Esophagus squamous epithelium (tissue), 5 donors: ENCODE measurements around the gene MYLK3. TPM values are rescaled to one million over a fixed set of nuclear protein-coding genes. Genes with fewer than 3 reads are reported as not detected.
A peak's percentile ranks its signal among the peaks of the same experiment; 100 is the strongest.

Source experiments
- DNase-seq: peaks from one replicate; lab custom pipeline; 2025; lab: John Stamatoyannopoulos, UW
- H3K27ac ChIP-seq, 4 donors: fragments of 200-600 bp; sonication (generic); one replicate each; pipeline ENCODE4 v1.5.1; 2016 to 2019; ENCODE audit warnings: mild to moderate bottlenecking in 1 of 4
- H3K27me3 ChIP-seq, 4 donors: fragments of 200-600 bp; sonication (generic); 1 replicate in 3 of 4; 2 replicates in 1 of 4; pipeline versions ENCODE4 v1.5.1 to v1.6.0; 2017 to 2021; ENCODE audit warnings: antibody characterized with exemption in 1 of 4
- H3K36me3 ChIP-seq, 3 donors: fragments of 200-600 bp; sonication (generic); one replicate each; pipeline ENCODE4 v1.5.1; 2016 to 2019
- H3K4me1 ChIP-seq, 3 donors: fragments of 200-600 bp; sonication (generic); one replicate each; pipeline ENCODE4 v1.5.1; 2017 to 2019
- H3K4me3 ChIP-seq, 4 donors: fragments of 200-600 bp; sonication (generic); 1 replicate in 3 of 4; 2 replicates in 1 of 4; pipeline ENCODE4 v1.5.1; 2016 to 2019; ENCODE audit warnings: mild to moderate bottlenecking in 2 of 4, moderate library complexity in 1 of 4
- H3K9me3 ChIP-seq, 3 donors: fragments of 200-600 bp; sonication (generic); one replicate each; pipeline ENCODE4 v1.5.1; 2016 to 2019
- POLR2A ChIP-seq, 4 donors: fragments of 450-650 bp; IDR thresholded peaks; one replicate each; pipeline ENCODE4 v1.6.1; 2017; ENCODE audit warnings: antibody characterized with exemption in 4 of 4, mild to moderate bottlenecking in 4 of 4, moderate library complexity in 3 of 4
- WGBS, 2 donors: methylation state at CpG; one replicate each; pipeline ENCODE4 v1.1.5; 2018; 5-methylcytosine and 5-hydroxymethylcytosine counted together
- intact Hi-C: fragments of 100-400 bp; cut with DNase I; formaldehyde crosslinking; loops from one replicate; pipeline ENCODE4 v1.15.0; 2022
- total RNA-seq, 4 donors: library from RNA; depleted of rRNA; stranded (reverse); fragments of >200 nt; gene quantifications; one replicate each; pipeline ENCODE4 v1.1.0, GENCODE V29; 2016
- TF ChIP-seq, protein P1 (sequence below), 6 experiments: fragments of 450-650 bp in 4 of 6; fragments of 200-600 bp in 2 of 6; sonication (generic) in 2 of 6; IDR thresholded peaks; one replicate each; pipeline ENCODE4 v1.5.1; 2016 to 2019; ENCODE audit warnings: antibody characterized with exemption in 6 of 6, mild to moderate bottlenecking in 4 of 6, moderate library complexity in 4 of 6
- donor health status: DM: yes; HTN: yes; CAD: no.

MYLK3 gene
- total RNA-seq, 4 donors from 2014 or later, result 0.03 to 0.19 (median 0.08) TPM; not detected in 1

- peaks cover 7 to 45% (median 23%) of the 10 kb centered on the region in 3 donors for H3K4me1 ChIP-seq
- no peak for DNase-seq
- WGBS, 2 donors, result 17 to 20% methylated on average over 20 to 21 of the region's 21 CpGs
- peak overlapping the region; percentile 93 to 98 (median 96) for H3K27ac ChIP-seq
- H3K36me3 ChIP-seq, result no peaks in the 10 kb centered on the region
- no peaks in the 10 kb centered on the region for H3K9me3 ChIP-seq
- intact Hi-C loops, result no loop called here
- H3K4me3 ChIP-seq, result peak overlapping the region; percentile 83 to 94 (median 88)
- no peak for TF ChIP-seq POLR2A (IDR thresholded peaks at IDR 0.05)
- TF ChIP-seq, protein P1, sequence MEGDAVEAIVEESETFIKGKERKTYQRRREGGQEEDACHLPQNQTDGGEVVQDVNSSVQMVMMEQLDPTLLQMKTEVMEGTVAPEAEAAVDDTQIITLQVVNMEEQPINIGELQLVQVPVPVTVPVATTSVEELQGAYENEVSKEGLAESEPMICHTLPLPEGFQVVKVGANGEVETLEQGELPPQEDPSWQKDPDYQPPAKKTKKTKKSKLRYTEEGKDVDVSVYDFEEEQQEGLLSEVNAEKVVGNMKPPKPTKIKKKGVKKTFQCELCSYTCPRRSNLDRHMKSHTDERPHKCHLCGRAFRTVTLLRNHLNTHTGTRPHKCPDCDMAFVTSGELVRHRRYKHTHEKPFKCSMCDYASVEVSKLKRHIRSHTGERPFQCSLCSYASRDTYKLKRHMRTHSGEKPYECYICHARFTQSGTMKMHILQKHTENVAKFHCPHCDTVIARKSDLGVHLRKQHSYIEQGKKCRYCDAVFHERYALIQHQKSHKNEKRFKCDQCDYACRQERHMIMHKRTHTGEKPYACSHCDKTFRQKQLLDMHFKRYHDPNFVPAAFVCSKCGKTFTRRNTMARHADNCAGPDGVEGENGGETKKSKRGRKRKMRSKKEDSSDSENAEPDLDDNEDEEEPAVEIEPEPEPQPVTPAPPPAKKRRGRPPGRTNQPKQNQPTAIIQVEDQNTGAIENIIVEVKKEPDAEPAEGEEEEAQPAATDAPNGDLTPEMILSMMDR (IDR thresholded peaks at IDR 0.05), result no peak
- H3K27me3 ChIP-seq, result no peaks in the 10 kb centered on the region
These were observed 57.6 kb downstream of the MYLK3 start for GRCh38 chr16:46690281-46691178.

GRCh38 chr16:46689365-46690280, 58.5 kb downstream of the MYLK3 start, which contains the start of gene ORC6:
TSS of gene ORC6 (plus strand) at chr16:46689659. CDS start at chr16:46689706, 47 bp downstream.
- H3K4me1 ChIP-seq, result peaks cover 7 to 52% (median 23%) of the 10 kb centered on the region in 3 donors
- H3K27ac ChIP-seq, result peak within 1 kb of the TSS; percentile 93 to 98 (median 96)
- intact Hi-C loops, result loop anchor here (5.0 kb wide), 1 partner anchor 143 kb away; the partner anchor contains the start of gene C16orf87
- no peaks in the 10 kb centered on the region for H3K36me3 ChIP-seq
- peak in 1 of 4 donors; percentile 19 for TF ChIP-seq POLR2A (IDR thresholded peaks at IDR 0.05)
- TF ChIP-seq, protein P1 (IDR thresholded peaks at IDR 0.05), result peak in 2 of 6 experiments; percentile 12 to 50
- 0 to 1% methylated on average over 7 to 24 of the region's 79 CpGs for WGBS, 2 donors
- H3K9me3 ChIP-seq, result no peaks in the 10 kb centered on the region
- peak within 1 kb of the TSS; percentile 83 to 94 (median 88) for H3K4me3 ChIP-seq
- no peaks in the 10 kb centered on the region for H3K27me3 ChIP-seq
- peak; percentile 94 for DNase-seq

GRCh38 chr16:46688654-46689364, 59.3 kb downstream of the MYLK3 start, which contains the start of gene VPS35:
TSS of gene VPS35 (minus strand) at chr16:46689178. CDS start at chr16:46689133, 45 bp downstream.
- TF ChIP-seq POLR2A (IDR thresholded peaks at IDR 0.05), result peak in 3 of 4 donors; percentile 55 to 88 (median 75)
- TF ChIP-seq, protein P1 (IDR thresholded peaks at IDR 0.05), result peak in 1 of 6 experiments; percentile 11
- H3K36me3 ChIP-seq, result no peaks in the 10 kb centered on the region
- peak within 1 kb of the TSS; percentile 93 to 98 (median 96) for H3K27ac ChIP-seq
- peaks cover 7 to 59% (median 23%) of the 10 kb centered on the region in 3 donors for H3K4me1 ChIP-seq
- WGBS, 2 donors, result 0 to 2% methylated on average over 11 to 14 of the region's 54 CpGs
- peak within 1 kb of the TSS; percentile 83 to 94 (median 88) for H3K4me3 ChIP-seq
- no peaks in the 10 kb centered on the region for H3K9me3 ChIP-seq
- intact Hi-C loops, result loop anchor here (5.0 kb wide), 1 partner anchor 143 kb away; the partner anchor contains the start of gene C16orf87
- peak; percentile 98 for DNase-seq
- H3K27me3 ChIP-seq, result no peaks in the 10 kb centered on the region

GRCh38 chr16:46688101-46688653, 60.0 kb downstream of the MYLK3 start:
- Histone ChIP-seq H3K27me3 (no peaks in the 10 kb centered on the region), H3K27ac (peak overlapping the region; percentile 93 to 98 (median 96)), H3K4me1 (peaks cover 7 to 64% (median 23%) of the 10 kb centered on the region in 3 donors), H3K9me3 (no peaks in the 10 kb centered on the region), H3K36me3 (no peaks in the 10 kb centered on the region), H3K4me3 (peak overlapping the region; percentile 83 to 94 (median 88))
- 1 to 3% methylated on average over 10 to 14 of the region's 14 CpGs for WGBS, 2 donors
- DNase-seq, result no peak
- intact Hi-C loops, result loop anchor here (5.0 kb wide), 1 partner anchor 144 kb away; the partner anchor contains the start of gene C16orf87
- TF ChIP-seq, protein P1 (IDR thresholded peaks at IDR 0.05), result no peak
- TF ChIP-seq POLR2A (IDR thresholded peaks at IDR 0.05), result peak in 1 of 4 donors; percentile 21
